Measurements from ENCODE around the gene MICALL2. TPM values are rescaled to one million over a fixed set of nuclear protein-coding genes. Genes with fewer than 3 reads are reported as not detected.

Gene MICALL2
- total RNA-seq, 4 donors from 2014 or later, result 9.1 to 18.3 (median 14.6) TPM

DNA sequence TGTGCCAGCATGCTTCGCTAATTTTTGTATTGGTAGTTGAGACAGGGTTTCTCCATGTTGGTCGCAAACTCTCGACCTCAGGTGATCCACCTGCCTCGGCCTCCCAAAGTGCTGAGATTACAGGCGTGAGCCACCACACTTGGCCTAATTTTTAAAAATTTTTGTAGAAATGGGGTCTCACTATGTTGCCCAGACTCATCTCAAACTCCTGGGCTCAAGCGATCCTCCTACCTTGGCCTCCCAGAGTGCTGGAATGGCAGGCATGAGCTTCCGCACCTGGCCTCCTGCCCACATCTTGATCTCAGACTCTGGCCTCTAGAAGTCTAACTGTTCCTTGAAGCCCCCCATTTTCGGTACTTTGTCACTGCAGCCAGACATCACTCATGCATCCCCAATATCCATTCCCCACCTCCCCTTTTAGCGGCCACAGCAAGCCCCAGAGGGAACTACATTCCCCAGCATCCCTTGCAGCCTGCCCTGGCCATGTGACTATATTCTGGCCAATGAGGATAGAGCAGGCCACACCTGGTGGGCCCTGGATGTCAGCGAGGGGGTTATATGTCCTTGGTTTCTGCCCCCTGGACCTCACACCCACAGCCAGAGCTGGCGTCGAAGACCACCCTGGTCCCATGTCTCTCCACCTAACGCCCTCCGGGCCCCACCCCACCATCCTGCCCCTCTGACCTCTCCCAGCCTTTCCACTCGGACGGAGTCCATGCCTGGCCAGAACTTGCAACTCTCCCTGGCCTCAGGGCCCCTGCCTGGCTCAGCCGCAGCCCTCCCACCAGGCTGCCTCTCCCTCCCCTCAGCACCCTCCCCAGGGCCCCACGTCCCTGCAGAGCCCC lies 33.8 kb downstream of the MICALL2 start:
- TF ChIP-seq POLR2AphosphoS5 (IDR thresholded peaks at IDR 0.05), result no peak
- TF ChIP-seq, protein P1, sequence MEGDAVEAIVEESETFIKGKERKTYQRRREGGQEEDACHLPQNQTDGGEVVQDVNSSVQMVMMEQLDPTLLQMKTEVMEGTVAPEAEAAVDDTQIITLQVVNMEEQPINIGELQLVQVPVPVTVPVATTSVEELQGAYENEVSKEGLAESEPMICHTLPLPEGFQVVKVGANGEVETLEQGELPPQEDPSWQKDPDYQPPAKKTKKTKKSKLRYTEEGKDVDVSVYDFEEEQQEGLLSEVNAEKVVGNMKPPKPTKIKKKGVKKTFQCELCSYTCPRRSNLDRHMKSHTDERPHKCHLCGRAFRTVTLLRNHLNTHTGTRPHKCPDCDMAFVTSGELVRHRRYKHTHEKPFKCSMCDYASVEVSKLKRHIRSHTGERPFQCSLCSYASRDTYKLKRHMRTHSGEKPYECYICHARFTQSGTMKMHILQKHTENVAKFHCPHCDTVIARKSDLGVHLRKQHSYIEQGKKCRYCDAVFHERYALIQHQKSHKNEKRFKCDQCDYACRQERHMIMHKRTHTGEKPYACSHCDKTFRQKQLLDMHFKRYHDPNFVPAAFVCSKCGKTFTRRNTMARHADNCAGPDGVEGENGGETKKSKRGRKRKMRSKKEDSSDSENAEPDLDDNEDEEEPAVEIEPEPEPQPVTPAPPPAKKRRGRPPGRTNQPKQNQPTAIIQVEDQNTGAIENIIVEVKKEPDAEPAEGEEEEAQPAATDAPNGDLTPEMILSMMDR (IDR thresholded peaks at IDR 0.05), result no peak
- TF ChIP-seq POLR2A (IDR thresholded peaks at IDR 0.05; ENCODE audit: low read depth), result no peak
- no peak for TF ChIP-seq EP300 (IDR thresholded peaks at IDR 0.05)
- Histone ChIP-seq H3K27ac (replicated peaks in 1 of 4) (no peak overlapping the region), H3K4me1 (peaks cover 0 to 13% (median 6%) of the 10 kb centered on the region in 4 donors), H3K36me3 (no peaks in the 10 kb centered on the region), H3K4me3 (no peak overlapping the region), H3K9me3 (no peaks in the 10 kb centered on the region), H3K27me3 (peaks cover 0 to 80% (median 14%) of the 10 kb centered on the region in 4 donors)
- 71% methylated on average over 17 of the region's 18 CpGs for WGBS
- intact Hi-C loops (cut with DNase I), result no loop called here
- no peak for DNase-seq (ENCODE audit: extremely low spot score)

DNA sequence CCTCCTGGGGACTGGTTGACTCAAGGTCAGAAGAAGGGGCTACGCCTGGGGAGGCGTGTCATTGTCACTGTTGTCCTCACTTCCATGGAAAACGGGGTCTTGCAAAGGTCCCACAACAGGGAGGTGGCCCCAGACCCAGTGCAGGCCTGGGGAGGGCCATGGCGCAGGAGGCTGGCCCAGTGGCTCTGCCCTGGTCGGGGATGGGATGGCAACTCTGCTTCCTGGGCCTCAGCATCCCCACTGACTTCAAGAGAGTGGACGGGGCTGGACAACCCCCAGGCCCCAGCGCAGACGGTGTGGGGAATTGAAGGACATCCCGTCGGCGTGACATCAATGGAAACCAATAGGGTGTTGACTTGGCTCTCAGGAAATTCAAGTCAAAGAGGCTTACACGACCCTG lies 35.2 kb downstream of the MICALL2 start:
- Histone ChIP-seq H3K4me1 (peaks cover 0 to 7% (median 6%) of the 10 kb centered on the region in 4 donors), H3K4me3 (no peak overlapping the region), H3K36me3 (no peaks in the 10 kb centered on the region), H3K27me3 (peaks cover 0 to 79% (median 8%) of the 10 kb centered on the region in 4 donors), H3K9me3 (no peaks in the 10 kb centered on the region), H3K27ac (replicated peaks in 1 of 4) (no peak overlapping the region)
- DNase-seq (ENCODE audit: extremely low spot score), result no peak
- TF ChIP-seq POLR2A (IDR thresholded peaks at IDR 0.05; ENCODE audit: low read depth) (no peak), POLR2AphosphoS5 (IDR thresholded peaks at IDR 0.05) (no peak), EP300 (IDR thresholded peaks at IDR 0.05) (no peak)
- TF ChIP-seq, protein P1 (IDR thresholded peaks at IDR 0.05), result no peak
- WGBS, result 71% methylated on average over 10 of the region's 12 CpGs
- intact Hi-C loops (cut with DNase I), result no loop called here

DNA sequence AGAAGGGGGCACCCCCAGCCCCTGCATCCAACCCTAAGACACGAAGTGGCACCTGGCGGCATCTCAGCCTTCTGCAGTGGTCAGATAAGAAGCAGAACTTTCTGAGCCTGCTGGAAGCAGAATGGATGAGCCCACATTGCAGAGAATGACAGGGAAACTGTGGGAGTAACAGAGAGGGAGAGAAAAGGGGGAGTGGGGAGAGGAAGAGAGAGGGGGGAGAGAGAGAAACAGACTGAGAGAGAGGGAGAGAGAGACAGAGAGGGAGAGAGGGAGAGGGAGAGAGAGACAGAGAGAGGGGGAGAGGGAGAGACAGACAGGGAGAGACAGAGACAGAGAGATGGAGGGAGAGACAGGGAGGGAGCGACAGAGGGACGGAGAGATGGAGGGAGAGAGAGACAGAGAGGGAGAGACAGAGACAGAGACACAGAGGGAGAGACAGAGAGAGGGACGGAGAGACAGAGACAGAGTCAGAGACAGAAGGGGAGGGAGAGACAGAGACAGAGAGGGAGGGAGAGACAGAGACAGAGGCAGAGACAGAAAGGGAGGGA lies 35.9 kb downstream of the MICALL2 start:
- no peak for DNase-seq (ENCODE audit: extremely low spot score)
- intact Hi-C loops (cut with DNase I), result no loop called here
- no peak for TF ChIP-seq POLR2A (IDR thresholded peaks at IDR 0.05; ENCODE audit: low read depth)
- TF ChIP-seq, protein P1 (IDR thresholded peaks at IDR 0.05), result no peak
- no peak for TF ChIP-seq POLR2AphosphoS5 (IDR thresholded peaks at IDR 0.05)
- TF ChIP-seq EP300 (IDR thresholded peaks at IDR 0.05), result no peak
- Histone ChIP-seq H3K4me3 (no peak overlapping the region), H3K36me3 (no peaks in the 10 kb centered on the region), H3K4me1 (peaks cover 0 to 7% (median 5%) of the 10 kb centered on the region in 4 donors), H3K27ac (replicated peaks in 1 of 4) (no peak overlapping the region), H3K27me3 (peaks cover 0 to 80% (median 8%) of the 10 kb centered on the region in 4 donors), H3K9me3 (no peaks in the 10 kb centered on the region)
- WGBS, result 62% methylated on average over 5 of the region's 5 CpGs

DNA sequence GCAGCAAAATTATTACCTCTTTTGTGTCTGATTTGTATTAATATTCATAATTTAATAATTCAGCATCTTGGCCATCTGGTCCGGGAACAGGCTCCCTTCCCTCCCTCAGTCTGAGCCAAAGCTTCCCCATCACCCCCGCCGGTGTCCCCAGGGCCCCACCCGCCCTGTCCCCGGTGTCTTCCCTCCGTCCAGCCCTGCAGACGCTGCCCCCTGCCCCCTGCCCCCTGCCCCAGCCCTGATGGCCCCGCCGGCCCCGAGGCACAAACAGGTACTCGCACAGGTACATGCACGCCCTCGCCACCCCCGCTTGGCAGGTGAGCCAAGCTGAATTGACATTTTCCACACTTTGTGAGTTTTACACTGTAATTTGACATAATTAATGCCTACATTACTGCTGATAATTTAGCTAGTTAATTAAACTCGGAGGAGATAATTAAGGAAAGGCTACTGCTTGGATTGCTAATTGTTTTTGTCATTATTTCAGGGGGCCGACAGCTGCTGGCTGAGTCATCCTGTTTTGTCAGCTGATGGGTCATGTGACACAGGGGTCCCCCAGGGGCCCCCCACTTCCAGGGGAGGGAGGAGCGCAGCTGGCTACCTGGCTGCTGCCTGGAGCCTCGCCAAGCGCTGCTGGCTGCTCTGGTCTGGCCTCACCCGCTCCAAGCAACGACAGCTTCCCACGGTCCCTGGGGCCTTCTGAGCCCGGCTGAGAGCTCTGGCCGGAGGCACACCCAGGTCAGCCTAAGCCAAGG lies 36.6 kb downstream of the MICALL2 start:
- 25% methylated on average over 22 of the region's 24 CpGs for WGBS
- Histone ChIP-seq H3K27me3 (peaks cover 0 to 86% (median 8%) of the 10 kb centered on the region in 4 donors), H3K36me3 (no peaks in the 10 kb centered on the region), H3K9me3 (no peaks in the 10 kb centered on the region), H3K4me3 (no peak overlapping the region), H3K27ac (replicated peaks in 1 of 4) (no peak overlapping the region), H3K4me1 (peaks cover 0 to 7% (median 5%) of the 10 kb centered on the region in 4 donors)
- DNase-seq (ENCODE audit: extremely low spot score), result no peak
- TF ChIP-seq EP300 (IDR thresholded peaks at IDR 0.05) (no peak), POLR2A (IDR thresholded peaks at IDR 0.05; ENCODE audit: low read depth) (no peak), POLR2AphosphoS5 (IDR thresholded peaks at IDR 0.05) (no peak)
- TF ChIP-seq, protein P1 (IDR thresholded peaks at IDR 0.05), result no peak
- intact Hi-C loops (cut with DNase I), result no loop called here
